HCT116 (cell line): ENCODE measurements around the gene CELF2. TPM values are rescaled to one million over a fixed set of nuclear protein-coding genes. Genes with fewer than 3 reads are reported as not detected.

ENCODE experiments used
- ATAC-seq: fragments of 200-7000 bp; cut with Tn5 transposase; 2 replicates; pipeline ENCODE4 v1.9.1; 2020; ENCODE audit warnings: mild to moderate bottlenecking, moderate library complexity
- BruUV-seq: library from RNA; stranded (reverse); fragments of 400-500 nt; replicated peaks from 2 replicates; lab custom pipeline; 2021; lab: Mats Ljungman, UMichigan
- CTCF ChIA-PET: fragments of 300-600 bp; sonication (Branson Sonifier 250); formaldehyde crosslinking; loops from one replicate; lab custom pipeline; 2021; ENCODE audit warnings: antibody characterized with exemption; lab: Charles Lee
- POLR2A ChIA-PET: fragments of 300-600, 350-600 bp; sonication (Branson Sonifier 250); formaldehyde crosslinking; loops from one replicate; lab custom pipeline; 2021; ENCODE audit warnings: antibody characterized with exemption; lab: Charles Lee
- RAD21 ChIA-PET, 2 experiments: fragments of 300-600 bp; sonication (Branson Sonifier 250); formaldehyde crosslinking; loops; one replicate each; lab custom pipeline; 2023; ENCODE audit warnings: low total read pairs in 2 of 2; ENCODE audit not compliant: uncharacterized antibody in 2 of 2, unreplicated experiment in 2 of 2, low non-redundant PET in 1 of 2; lab: Charles Lee
- DNase-seq: peaks from one replicate; pipeline ENCODE4 v3.0.0-alpha.2; 2010; ENCODE audit warnings: low read depth, low spot score
- H2AFZ ChIP-seq: fragments of 200-600 bp; shearing (Covaris generic), sonication (generic); 2 replicates; pipeline ENCODE4 v1.6.1; 2017; ENCODE audit warnings: low read depth, mixed run types, mixed read lengths, antibody characterized with exemption, low read length; ENCODE audit not compliant: poor library complexity, severe bottlenecking
- H3K27ac ChIP-seq: 2 replicates; pipeline ENCODE4 v1.5.1; 2012; ENCODE audit warnings: low read depth, low read length
- H3K27me3 ChIP-seq: fragments of 200-600 bp; sonication (generic); 2 replicates; pipeline ENCODE4 v1.6.1; 2016; ENCODE audit warnings: mixed run types, low read length, mixed read lengths; ENCODE audit not compliant: insufficient read depth
- H3K36me3 ChIP-seq, 2 experiments: fragments of 200-500 bp in 1 of 2; fragments of 200-600 bp in 1 of 2; sonication (Bioruptor generic) in 1 of 2; sonication (generic) in 1 of 2; 2 replicates each; pipeline versions ENCODE4 v1.5.1 to v1.6.1; 2014 to 2016; ENCODE audit warnings: low read length in 2 of 2, inconsistent platforms in 1 of 2, mixed read lengths in 1 of 2, mixed run types in 1 of 2; ENCODE audit not compliant: insufficient read depth in 2 of 2, control insufficient read depth in 1 of 2
- H3K4me1 ChIP-seq, 2 experiments: fragments of 200-600 bp in 1 of 2; sonication (generic) in 1 of 2; 2 replicates each; pipeline versions ENCODE4 v1.5.1 to v1.6.1; 2012 to 2017; ENCODE audit warnings: low read length in 2 of 2, inconsistent platforms in 1 of 2, mild to moderate bottlenecking in 1 of 2, mixed read lengths in 1 of 2, mixed run types in 1 of 2, moderate library complexity in 1 of 2; ENCODE audit not compliant: insufficient read depth in 2 of 2, control insufficient read depth in 1 of 2
- H3K4me2 ChIP-seq: fragments of 200-600 bp; sonication (generic); 2 replicates; pipeline ENCODE4 v1.6.1; 2017; ENCODE audit warnings: mixed run types, low read length, mixed read lengths
- H3K4me3 ChIP-seq, 2 experiments: fragments of 200-600 bp in 1 of 2; sonication (generic) in 1 of 2; replicated peaks in 1 of 2; 2 replicates each; pipeline ENCODE4 v1.5.1; 2011 to 2016; ENCODE audit warnings: low read length in 2 of 2, control low read depth in 1 of 2, low read depth in 1 of 2, mild to moderate bottlenecking in 1 of 2, mixed read lengths in 1 of 2, mixed run types in 1 of 2
- H3K79me2 ChIP-seq: fragments of 200-600 bp; sonication (generic); 2 replicates; pipeline ENCODE4 v1.6.1; 2017; ENCODE audit warnings: mild to moderate bottlenecking, mixed run types, low read length, moderate library complexity, mixed read lengths; ENCODE audit not compliant: insufficient read depth
- H3K9ac ChIP-seq: fragments of 200-600 bp; sonication (generic); 2 replicates; pipeline ENCODE4 v1.6.1; 2016; ENCODE audit warnings: low read length, mixed read lengths
- H3K9me2 ChIP-seq: fragments of 200-600 bp; sonication (generic), shearing (Covaris generic); 2 replicates; pipeline ENCODE4 v1.6.1; 2017; ENCODE audit warnings: mixed run types, mild to moderate bottlenecking, moderate library complexity; ENCODE audit not compliant: insufficient read depth
- H3K9me3 ChIP-seq, 2 experiments: fragments of 200-500 bp in 1 of 2; fragments of 200-600 bp in 1 of 2; sonication (Bioruptor generic) in 1 of 2; sonication (generic) in 1 of 2; 2 replicates each; pipeline ENCODE4 v1.6.1; 2014 to 2017; ENCODE audit warnings: low read length in 2 of 2, mixed read lengths in 2 of 2, inconsistent platforms in 1 of 2, low read depth in 1 of 2, mild to moderate bottlenecking in 1 of 2, mixed run types in 1 of 2, moderate library complexity in 1 of 2; ENCODE audit not compliant: control insufficient read depth in 1 of 2, insufficient read depth in 1 of 2
- H4K20me1 ChIP-seq: fragments of 200-600 bp; sonication (generic), shearing (Covaris generic); 2 replicates; pipeline ENCODE4 v1.6.1; 2017; ENCODE audit warnings: mixed run types, mild to moderate bottlenecking, moderate library complexity; ENCODE audit not compliant: insufficient read depth
- EGR1 ChIP-seq: IDR thresholded peaks from 2 replicates; pipeline ENCODE4 v1.6.1; 2012; ENCODE audit warnings: low read depth
- FOSL1 ChIP-seq: IDR thresholded peaks from 2 replicates; pipeline ENCODE4 v1.6.1; 2012; ENCODE audit warnings: low read depth
- SP1 ChIP-seq: IDR thresholded peaks from 2 replicates; pipeline ENCODE4 v1.6.1; 2012; ENCODE audit warnings: low read depth
- YY1 ChIP-seq: IDR thresholded peaks from 2 replicates; pipeline ENCODE4 v1.6.1; 2011; ENCODE audit warnings: low read length, low read depth, moderate library complexity, mild to moderate bottlenecking; ENCODE audit not compliant: insufficient replicate concordance; ENCODE audit errors: extremely low read depth
- ZFX ChIP-seq: fragments of 450-650 bp; IDR thresholded peaks from 2 replicates; pipeline ENCODE4 v1.6.1; 2017
- intact Hi-C: fragments of 100-400 bp; cut with micrococcal nuclease; formaldehyde crosslinking; loops from 2 replicates; pipeline ENCODE4 v1.10.0; 2022
- total RNA-seq: library from RNA; stranded (reverse); gene quantifications from one replicate; pipeline ENCODE4 v1.2.1, GENCODE V29; 2021; ENCODE audit not compliant: unreplicated experiment
- TF ChIP-seq, protein P1 (sequence below): IDR thresholded peaks from 2 replicates; pipeline ENCODE4 v1.6.1; 2012
- TF ChIP-seq, protein P2 (sequence below): IDR thresholded peaks from 2 replicates; pipeline ENCODE4 v1.6.1; 2012; ENCODE audit warnings: low read depth
- TF ChIP-seq, protein P3 (sequence below), 3 experiments: fragments of 200-600 bp in 1 of 3; sonication (generic) in 1 of 3; IDR thresholded peaks in 2 of 3; conservative IDR thresholded peaks in 1 of 3; 2 replicates each; pipeline ENCODE4 v1.5.1; 2012 to 2017; ENCODE audit warnings: low read depth in 2 of 3, low read length in 2 of 3, antibody characterized with exemption in 1 of 3, borderline replicate concordance in 1 of 3, control low read depth in 1 of 3, mild to moderate bottlenecking in 1 of 3, mixed read lengths in 1 of 3, mixed run types in 1 of 3, moderate library complexity in 1 of 3; ENCODE audit not compliant: insufficient read depth in 1 of 3

The CELF2 gene
- total RNA-seq, 1 experiment from 2014 or later, result 0.66 TPM

DNA sequence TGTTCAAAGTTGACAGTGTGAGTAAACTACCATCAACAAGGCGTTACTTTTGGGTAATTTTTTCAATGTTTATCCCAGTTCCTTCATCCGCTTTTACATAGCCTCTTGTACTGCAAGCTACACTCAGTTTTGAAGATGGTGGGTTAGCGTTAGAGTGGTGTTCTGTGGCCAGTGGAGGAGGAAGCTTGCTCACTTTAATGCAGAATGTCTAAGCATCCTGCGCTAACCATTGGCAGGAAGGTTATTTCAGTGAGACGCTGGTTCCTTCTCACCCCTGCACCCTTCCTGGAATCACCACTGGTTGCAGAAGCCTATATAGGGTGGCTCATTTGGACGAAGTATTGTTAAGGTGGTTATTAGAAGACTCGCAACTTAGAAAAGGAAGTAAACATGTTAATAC, 159.1 kb downstream of the CELF2 start:
- H2AFZ ChIP-seq, result no peak overlapping the region
- intact Hi-C loops, result no loop called here
- ChIA-PET POLR2A (no interaction called here), CTCF (no interaction called here), RAD21 (no interaction called here)
- no peaks in the 10 kb centered on the region for H3K4me1 ChIP-seq
- no peak overlapping the region for H3K4me3 ChIP-seq
- no peaks in the 10 kb centered on the region for H3K9me3 ChIP-seq
- H4K20me1 ChIP-seq, result no peaks in the 10 kb centered on the region
- ATAC-seq, result no peak
- no peak for DNase-seq
- peaks cover 10% of the 10 kb centered on the region; the same call in 1 of the 2 replicates for H3K27me3 ChIP-seq
- H3K27ac ChIP-seq, result no peak overlapping the region
- BruUV-seq, result no TSS peak
- H3K9me2 ChIP-seq, result no peaks in the 10 kb centered on the region
- no peak overlapping the region for H3K4me2 ChIP-seq
- H3K36me3 ChIP-seq, result no peaks in the 10 kb centered on the region
- TF ChIP-seq EGR1, result no peak
- no peak for TF ChIP-seq ZFX
- TF ChIP-seq, protein P1, sequence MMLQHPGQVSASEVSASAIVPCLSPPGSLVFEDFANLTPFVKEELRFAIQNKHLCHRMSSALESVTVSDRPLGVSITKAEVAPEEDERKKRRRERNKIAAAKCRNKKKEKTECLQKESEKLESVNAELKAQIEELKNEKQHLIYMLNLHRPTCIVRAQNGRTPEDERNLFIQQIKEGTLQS, result no peak
- TF ChIP-seq YY1, result no peak
- TF ChIP-seq, protein P2, sequence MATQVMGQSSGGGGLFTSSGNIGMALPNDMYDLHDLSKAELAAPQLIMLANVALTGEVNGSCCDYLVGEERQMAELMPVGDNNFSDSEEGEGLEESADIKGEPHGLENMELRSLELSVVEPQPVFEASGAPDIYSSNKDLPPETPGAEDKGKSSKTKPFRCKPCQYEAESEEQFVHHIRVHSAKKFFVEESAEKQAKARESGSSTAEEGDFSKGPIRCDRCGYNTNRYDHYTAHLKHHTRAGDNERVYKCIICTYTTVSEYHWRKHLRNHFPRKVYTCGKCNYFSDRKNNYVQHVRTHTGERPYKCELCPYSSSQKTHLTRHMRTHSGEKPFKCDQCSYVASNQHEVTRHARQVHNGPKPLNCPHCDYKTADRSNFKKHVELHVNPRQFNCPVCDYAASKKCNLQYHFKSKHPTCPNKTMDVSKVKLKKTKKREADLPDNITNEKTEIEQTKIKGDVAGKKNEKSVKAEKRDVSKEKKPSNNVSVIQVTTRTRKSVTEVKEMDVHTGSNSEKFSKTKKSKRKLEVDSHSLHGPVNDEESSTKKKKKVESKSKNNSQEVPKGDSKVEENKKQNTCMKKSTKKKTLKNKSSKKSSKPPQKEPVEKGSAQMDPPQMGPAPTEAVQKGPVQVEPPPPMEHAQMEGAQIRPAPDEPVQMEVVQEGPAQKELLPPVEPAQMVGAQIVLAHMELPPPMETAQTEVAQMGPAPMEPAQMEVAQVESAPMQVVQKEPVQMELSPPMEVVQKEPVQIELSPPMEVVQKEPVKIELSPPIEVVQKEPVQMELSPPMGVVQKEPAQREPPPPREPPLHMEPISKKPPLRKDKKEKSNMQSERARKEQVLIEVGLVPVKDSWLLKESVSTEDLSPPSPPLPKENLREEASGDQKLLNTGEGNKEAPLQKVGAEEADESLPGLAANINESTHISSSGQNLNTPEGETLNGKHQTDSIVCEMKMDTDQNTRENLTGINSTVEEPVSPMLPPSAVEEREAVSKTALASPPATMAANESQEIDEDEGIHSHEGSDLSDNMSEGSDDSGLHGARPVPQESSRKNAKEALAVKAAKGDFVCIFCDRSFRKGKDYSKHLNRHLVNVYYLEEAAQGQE, result no peak
- TF ChIP-seq, protein P3, sequence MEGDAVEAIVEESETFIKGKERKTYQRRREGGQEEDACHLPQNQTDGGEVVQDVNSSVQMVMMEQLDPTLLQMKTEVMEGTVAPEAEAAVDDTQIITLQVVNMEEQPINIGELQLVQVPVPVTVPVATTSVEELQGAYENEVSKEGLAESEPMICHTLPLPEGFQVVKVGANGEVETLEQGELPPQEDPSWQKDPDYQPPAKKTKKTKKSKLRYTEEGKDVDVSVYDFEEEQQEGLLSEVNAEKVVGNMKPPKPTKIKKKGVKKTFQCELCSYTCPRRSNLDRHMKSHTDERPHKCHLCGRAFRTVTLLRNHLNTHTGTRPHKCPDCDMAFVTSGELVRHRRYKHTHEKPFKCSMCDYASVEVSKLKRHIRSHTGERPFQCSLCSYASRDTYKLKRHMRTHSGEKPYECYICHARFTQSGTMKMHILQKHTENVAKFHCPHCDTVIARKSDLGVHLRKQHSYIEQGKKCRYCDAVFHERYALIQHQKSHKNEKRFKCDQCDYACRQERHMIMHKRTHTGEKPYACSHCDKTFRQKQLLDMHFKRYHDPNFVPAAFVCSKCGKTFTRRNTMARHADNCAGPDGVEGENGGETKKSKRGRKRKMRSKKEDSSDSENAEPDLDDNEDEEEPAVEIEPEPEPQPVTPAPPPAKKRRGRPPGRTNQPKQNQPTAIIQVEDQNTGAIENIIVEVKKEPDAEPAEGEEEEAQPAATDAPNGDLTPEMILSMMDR (IDR thresholded peaks at IDR 0.05 in 2 of 3, conservative IDR thresholded peaks at IDR 0.05 in 1 of 3; ENCODE audit: borderline replicate concordance in 1 of 3, insufficient read depth in 1 of 3, low read depth in 2 of 3, low read length in 2 of 3), result no peak
- no peak for TF ChIP-seq FOSL1
- TF ChIP-seq SP1, result no peak
- H3K79me2 ChIP-seq, result no peaks in the 10 kb centered on the region
- no peak overlapping the region for H3K9ac ChIP-seq
